ENCODE results near the gene MSI2. TPM values are rescaled to one million over a fixed set of nuclear protein-coding genes. Genes with fewer than 3 reads are reported as not detected.

The MSI2 gene
- total RNA-seq, 4 donors from 2014 or later: 60.7 to 101 (median 70.9) TPM

GRCh38 chr17:57375040-57375769 lies 118.9 kb downstream of the MSI2 start:
- Histone ChIP-seq H3K27me3 (no peaks in the 10 kb centered on the region), H3K9me3 (no peaks in the 10 kb centered on the region), H3K4me3 (replicated peaks in 1 of 3) (no peak overlapping the region), H3K4me1 (peaks cover 36 to 51% of the 10 kb centered on the region in 2 donors), H3K36me3 (no peaks in the 10 kb centered on the region), H3K27ac (no peak overlapping the region)
- TF ChIP-seq POLR2A (IDR thresholded peaks at IDR 0.05) (no peak), CTCF (IDR thresholded peaks at IDR 0.05) (no peak)
- DNase-seq: no peak
- 76 to 79% methylated on average over 11 of the region's 11 CpGs for WGBS, 2 donors
- intact Hi-C loops (cut with DNase I): no loop called here

- no peak for TF ChIP-seq CTCF (IDR thresholded peaks at IDR 0.05)
- no peak for TF ChIP-seq POLR2A (IDR thresholded peaks at IDR 0.05)
- WGBS, 2 donors: 84 to 86% methylated on average over 12 of the region's 12 CpGs
- Histone ChIP-seq H3K27ac (no peak overlapping the region), H3K36me3 (no peaks in the 10 kb centered on the region), H3K9me3 (no peaks in the 10 kb centered on the region), H3K4me1 (peaks cover 36 to 48% of the 10 kb centered on the region in 2 donors), H3K4me3 (replicated peaks in 1 of 3) (no peak overlapping the region), H3K27me3 (no peaks in the 10 kb centered on the region)
- DNase-seq: peak; percentile 24 to 27
- intact Hi-C loops (cut with DNase I): no loop called here
Measured at GRCh38 chr17:57375770-57376225, 119.5 kb downstream of the MSI2 start.

DNA sequence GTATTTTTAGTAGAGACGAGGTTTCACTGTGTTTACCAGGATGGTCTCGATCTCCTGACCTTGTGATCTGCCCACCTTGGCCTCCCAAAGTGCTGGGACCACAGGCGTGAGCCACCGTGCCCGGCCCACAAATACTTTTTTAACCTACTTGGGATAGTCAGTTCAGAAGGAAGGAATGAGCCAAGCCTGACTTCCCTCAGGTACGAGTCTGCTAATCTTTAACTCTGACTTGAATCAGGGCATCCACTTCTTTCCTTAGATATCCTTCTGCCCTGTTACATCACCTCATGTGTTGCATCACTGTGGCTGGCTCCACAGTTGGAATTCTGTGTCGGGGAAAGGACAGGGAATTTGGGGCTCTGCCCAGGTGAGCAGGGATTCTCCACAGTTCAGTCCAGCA lies 120.8 kb downstream of the MSI2 start:
- Histone ChIP-seq H3K36me3 (no peaks in the 10 kb centered on the region), H3K27ac (no peak overlapping the region), H3K4me3 (replicated peaks in 1 of 3) (no peak overlapping the region), H3K27me3 (no peaks in the 10 kb centered on the region), H3K4me1 (peaks cover 37 to 57% of the 10 kb centered on the region in 2 donors), H3K9me3 (no peaks in the 10 kb centered on the region)
- intact Hi-C loops (cut with DNase I): no loop called here
- 94 to 98% methylated on average over 7 of the region's 7 CpGs for WGBS, 2 donors
- no peak for DNase-seq
- no peak for TF ChIP-seq CTCF (IDR thresholded peaks at IDR 0.05)
- no peak for TF ChIP-seq POLR2A (IDR thresholded peaks at IDR 0.05)

DNA sequence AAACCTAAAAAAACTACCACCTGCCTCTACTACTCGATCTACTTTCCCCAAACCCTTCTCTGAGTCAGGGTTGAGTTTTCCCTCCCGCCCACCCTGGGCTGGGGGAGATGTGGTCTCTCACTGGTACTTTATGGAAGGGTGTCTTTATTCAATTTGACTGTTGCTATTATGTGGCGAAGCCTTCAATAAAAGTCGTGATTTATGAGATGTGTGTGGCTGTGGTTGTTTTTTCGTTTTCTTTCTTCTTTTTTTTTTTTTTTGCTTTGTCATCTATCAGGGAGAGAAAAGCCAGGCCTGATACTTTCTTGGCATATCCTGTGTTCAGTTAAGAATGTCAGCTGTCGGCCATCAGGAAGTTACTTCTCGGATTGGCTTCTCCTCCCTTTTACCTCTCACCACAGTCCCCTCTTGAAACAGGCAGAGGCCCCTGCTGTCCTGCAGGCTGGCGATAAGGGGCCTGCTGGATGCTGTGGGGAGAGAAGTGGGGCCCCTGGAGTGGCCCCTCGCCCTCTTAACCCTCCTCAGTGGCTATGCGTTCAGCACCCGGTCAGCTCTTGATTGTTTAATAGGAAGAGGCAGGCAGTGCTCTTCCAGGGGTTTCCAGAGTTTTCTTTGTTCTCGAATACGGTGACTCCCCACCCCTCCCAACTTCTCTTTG lies 123.0 kb downstream of the MSI2 start:
- TF ChIP-seq CTCF (IDR thresholded peaks at IDR 0.05): no peak
- TF ChIP-seq POLR2A (IDR thresholded peaks at IDR 0.05): no peak
- no peak for DNase-seq
- Histone ChIP-seq H3K27ac (peak overlapping the region in 2 of 3 donors; percentile 63 to 81), H3K4me1 (peaks cover 33 to 48% of the 10 kb centered on the region in 2 donors), H3K27me3 (no peaks in the 10 kb centered on the region), H3K4me3 (replicated peaks in 1 of 3) (no peak overlapping the region), H3K36me3 (no peaks in the 10 kb centered on the region), H3K9me3 (no peaks in the 10 kb centered on the region)
- WGBS, 2 donors: 51 to 62% methylated on average over 13 of the region's 13 CpGs
- intact Hi-C loops (cut with DNase I): no loop called here

DNA sequence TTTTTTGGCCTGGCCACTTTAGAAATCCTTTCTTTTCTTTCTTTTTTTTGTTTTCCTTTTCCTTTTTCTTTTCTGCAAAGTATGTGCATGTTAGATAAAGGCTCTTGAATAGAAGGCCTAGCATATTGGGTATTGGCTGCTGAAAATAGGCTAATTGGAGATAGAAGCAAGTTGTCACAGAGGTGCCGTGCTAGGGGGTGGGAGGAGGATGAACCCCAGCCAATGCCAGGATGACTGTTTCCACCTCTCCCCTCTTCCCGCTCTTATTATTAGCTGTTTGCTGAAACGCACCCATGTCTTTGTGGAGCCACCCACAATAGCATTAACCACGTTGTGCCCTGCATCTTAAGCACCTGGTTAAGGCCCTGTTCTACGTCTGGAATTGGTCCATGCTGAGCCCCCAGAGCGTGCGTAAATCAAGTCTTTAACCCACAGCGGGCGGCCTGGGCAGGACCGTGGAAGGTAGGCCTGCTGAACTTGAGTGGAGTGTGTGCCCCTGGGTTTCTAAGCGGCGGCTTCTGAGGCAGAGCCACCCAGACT lies 123.6 kb downstream of the MSI2 start:
- DNase-seq: no peak

More for the DNA sequence above, 123.6 kb downstream of the MSI2 start:
- TF ChIP-seq CTCF (IDR thresholded peaks at IDR 0.05) (no peak), POLR2A (IDR thresholded peaks at IDR 0.05) (no peak)
- 88 to 91% methylated on average over 10 to 12 of the region's 12 CpGs for WGBS, 2 donors
- Histone ChIP-seq H3K27ac (peak overlapping the region in 2 of 3 donors; percentile 63 to 81), H3K36me3 (no peaks in the 10 kb centered on the region), H3K9me3 (no peaks in the 10 kb centered on the region), H3K4me3 (replicated peaks in 1 of 3) (no peak overlapping the region), H3K4me1 (peaks cover 33 to 49% of the 10 kb centered on the region in 2 donors), H3K27me3 (no peaks in the 10 kb centered on the region)
- intact Hi-C loops (cut with DNase I): no loop called here

Data from thyroid gland (tissue), 4 donors.